ENCODE data around the gene LRP1B.
"Not testable (repeated sequence)": the region's sequence is repeated elsewhere in the genome, so short reads cannot be mapped to it uniquely, and the experiment has no call there.

The LRP1B gene

GRCh38 chr2:142100139-142100873 lies 30.5 kb downstream of the LRP1B start:
- no peak for DNase-seq

GRCh38 chr2:142097711-142098110 lies 33.1 kb downstream of the LRP1B start:
- DNase-seq: no peak

- no peak for DNase-seq
Measured at GRCh38 chr2:142095647-142096046, 35.2 kb downstream of the LRP1B start.

GRCh38 chr2:142094233-142094632 lies 36.6 kb downstream of the LRP1B start:
- no peak for DNase-seq

- no peak for DNase-seq
Measured at GRCh38 chr2:142088058-142088568, 42.7 kb downstream of the LRP1B start.

GRCh38 chr2:142087585-142087984 lies 43.2 kb downstream of the LRP1B start:
- DNase-seq: not testable (repeated sequence)

GRCh38 chr2:142082368-142082767 lies 48.4 kb downstream of the LRP1B start:
- DNase-seq: no peak

GRCh38 chr2:142076317-142076716 lies 54.5 kb downstream of the LRP1B start:
- DNase-seq: no peak

GRCh38 chr2:142075826-142076225 lies 55.0 kb downstream of the LRP1B start:
- DNase-seq: no peak

GRCh38 chr2:142069251-142069888 lies 61.4 kb downstream of the LRP1B start:
- DNase-seq: no peak

GRCh38 chr2:142065700-142066099 lies 65.1 kb downstream of the LRP1B start:
- no peak for DNase-seq

- no peak for DNase-seq
Measured at GRCh38 chr2:142065156-142065555, 65.7 kb downstream of the LRP1B start.

- no peak for DNase-seq
Measured at GRCh38 chr2:142061733-142062132, 69.1 kb downstream of the LRP1B start.

- no peak for DNase-seq
Measured at GRCh38 chr2:142058149-142058548, 72.7 kb downstream of the LRP1B start.

- no peak for DNase-seq
Measured at GRCh38 chr2:142056784-142057183, 74.0 kb downstream of the LRP1B start.

- no peak for DNase-seq
Measured at GRCh38 chr2:142052220-142052863, 78.5 kb downstream of the LRP1B start.

GRCh38 chr2:142048581-142048980 lies 82.2 kb downstream of the LRP1B start:
- DNase-seq: no peak

GRCh38 chr2:142045641-142046040 lies 85.2 kb downstream of the LRP1B start:
- DNase-seq: no peak

- DNase-seq: no peak
Measured at GRCh38 chr2:142044197-142044596, 86.6 kb downstream of the LRP1B start.

- DNase-seq: no peak
Measured at GRCh38 chr2:142042536-142043199, 88.1 kb downstream of the LRP1B start.

- DNase-seq: no peak
Measured at GRCh38 chr2:142041996-142042395, 88.8 kb downstream of the LRP1B start.

GRCh38 chr2:142041105-142041504 lies 89.7 kb downstream of the LRP1B start:
- DNase-seq: no peak

GRCh38 chr2:142040556-142040955 lies 90.3 kb downstream of the LRP1B start:
- no peak for DNase-seq

Measured in activated CD8-positive, alpha-beta memory T cell treated with anti-CD3 and anti-CD28 coated beads, Interleukin-2, amount 50 U/mL, for 48 hours (primary cell).